GM10266 (cell line): ENCODE data around the gene HACD3.

ENCODE experiments used
- DNase-seq: peaks from one replicate; pipeline ENCODE4 v3.0.0; 2012; ENCODE audit errors: extremely low spot score
- TF ChIP-seq, protein P1 (sequence below): IDR thresholded peaks from 2 replicates; pipeline ENCODE4 v1.5.1; 2012; ENCODE audit warnings: mild to moderate bottlenecking, low read depth; ENCODE audit not compliant: control insufficient read depth, insufficient read depth; ENCODE audit errors: missing control alignments

The HACD3 gene

DNA sequence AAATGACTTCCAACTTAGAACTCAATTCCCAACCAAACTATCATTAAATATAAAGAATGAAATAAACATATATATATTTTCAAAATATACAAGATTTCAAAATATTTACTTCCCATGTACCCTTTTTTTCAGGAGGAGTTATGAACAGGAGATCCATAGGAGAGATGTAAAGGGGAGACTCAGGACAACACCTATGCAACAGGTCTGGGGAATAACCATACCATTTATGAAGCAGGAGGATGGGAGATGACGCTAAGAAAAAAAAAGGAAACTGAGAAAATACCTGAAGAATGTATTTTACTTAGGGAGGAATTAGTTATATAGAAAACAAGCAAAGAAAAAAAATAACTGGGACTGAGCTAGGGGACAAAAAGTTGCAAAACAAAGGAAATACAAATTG, 56.8 kb downstream of the HACD3 start:
- TF ChIP-seq, protein P1, sequence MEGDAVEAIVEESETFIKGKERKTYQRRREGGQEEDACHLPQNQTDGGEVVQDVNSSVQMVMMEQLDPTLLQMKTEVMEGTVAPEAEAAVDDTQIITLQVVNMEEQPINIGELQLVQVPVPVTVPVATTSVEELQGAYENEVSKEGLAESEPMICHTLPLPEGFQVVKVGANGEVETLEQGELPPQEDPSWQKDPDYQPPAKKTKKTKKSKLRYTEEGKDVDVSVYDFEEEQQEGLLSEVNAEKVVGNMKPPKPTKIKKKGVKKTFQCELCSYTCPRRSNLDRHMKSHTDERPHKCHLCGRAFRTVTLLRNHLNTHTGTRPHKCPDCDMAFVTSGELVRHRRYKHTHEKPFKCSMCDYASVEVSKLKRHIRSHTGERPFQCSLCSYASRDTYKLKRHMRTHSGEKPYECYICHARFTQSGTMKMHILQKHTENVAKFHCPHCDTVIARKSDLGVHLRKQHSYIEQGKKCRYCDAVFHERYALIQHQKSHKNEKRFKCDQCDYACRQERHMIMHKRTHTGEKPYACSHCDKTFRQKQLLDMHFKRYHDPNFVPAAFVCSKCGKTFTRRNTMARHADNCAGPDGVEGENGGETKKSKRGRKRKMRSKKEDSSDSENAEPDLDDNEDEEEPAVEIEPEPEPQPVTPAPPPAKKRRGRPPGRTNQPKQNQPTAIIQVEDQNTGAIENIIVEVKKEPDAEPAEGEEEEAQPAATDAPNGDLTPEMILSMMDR: no peak
- no peak for DNase-seq

DNA sequence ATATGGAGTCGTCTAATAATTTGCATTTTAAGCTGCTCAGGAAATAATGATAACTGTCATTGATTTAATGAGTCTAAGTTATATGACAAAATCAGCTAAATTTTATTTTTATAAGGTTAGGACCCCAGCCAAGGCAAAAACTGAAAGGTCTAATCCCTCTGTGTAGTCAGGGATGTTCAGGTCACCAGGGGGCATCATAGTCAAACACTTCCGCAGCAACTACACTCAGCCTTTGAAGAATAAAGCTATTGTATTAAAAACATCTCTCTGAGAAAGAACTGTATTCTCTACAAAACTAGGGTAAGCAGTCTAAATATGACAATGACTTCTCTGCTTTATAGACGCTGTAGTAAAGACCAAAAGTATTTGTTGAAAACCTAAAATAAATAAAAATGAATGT, 65.7 kb downstream of the HACD3 start:
- TF ChIP-seq, protein P1: peak; percentile 44
- DNase-seq: no peak

DNA sequence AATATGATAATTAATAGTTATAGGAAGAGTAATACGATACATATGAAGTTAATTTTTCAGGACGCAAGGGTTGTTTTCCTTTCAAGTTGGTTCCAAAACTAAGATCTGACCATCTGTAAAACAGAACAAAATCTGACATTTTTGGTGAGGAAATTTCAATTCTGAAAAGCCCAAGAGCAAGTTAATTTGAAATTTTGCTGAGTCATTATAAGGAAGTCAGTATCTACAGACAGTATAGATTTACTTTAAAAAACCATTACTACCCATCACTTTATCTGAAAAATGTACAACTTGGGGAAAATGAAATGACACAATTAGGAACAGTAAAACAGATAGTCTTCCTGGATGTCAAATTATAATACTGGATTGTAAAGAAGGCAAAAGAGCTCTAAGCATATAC, 68.2 kb downstream of the HACD3 start:
- no peak for DNase-seq
- TF ChIP-seq, protein P1: no peak

DNA sequence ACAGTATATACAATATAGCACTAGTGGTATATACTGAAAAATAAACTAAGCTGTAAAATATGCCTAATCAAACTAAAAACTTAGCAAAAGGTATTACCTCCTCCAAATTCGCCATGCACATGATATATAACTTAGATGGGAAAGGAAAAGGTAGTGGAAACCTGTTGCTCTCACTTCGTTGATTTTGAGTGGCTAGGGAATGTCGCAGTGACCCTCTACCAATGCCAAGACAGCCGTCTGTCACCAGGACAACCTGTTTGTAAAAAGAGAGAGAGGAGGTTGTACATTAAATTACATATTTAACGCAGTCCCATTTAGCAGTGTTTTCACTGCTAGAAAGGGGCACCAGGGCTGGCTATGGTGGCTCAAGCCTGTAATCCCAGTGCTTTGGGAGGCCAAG, 69.4 kb downstream of the HACD3 start:
- TF ChIP-seq, protein P1: no peak
- no peak for DNase-seq

DNA sequence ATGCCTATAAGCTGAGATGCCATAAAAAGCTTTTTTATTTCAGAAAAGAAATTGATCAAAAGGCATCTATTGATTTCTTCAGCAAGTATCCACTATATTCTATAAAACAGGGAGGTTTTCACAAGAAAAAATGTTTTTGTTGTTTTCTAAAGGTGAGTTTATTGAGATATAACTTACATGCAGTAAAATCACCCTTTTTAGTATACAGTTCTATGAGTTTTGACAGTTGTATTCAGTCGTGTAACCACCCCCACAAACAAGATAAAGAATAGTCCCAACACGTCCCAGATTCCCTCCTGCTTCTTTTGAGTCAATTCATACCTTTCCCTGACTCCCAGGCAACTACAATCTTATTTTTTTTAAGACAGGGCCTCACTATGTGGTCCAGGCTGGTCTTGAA, 72.9 kb downstream of the HACD3 start:
- TF ChIP-seq, protein P1: no peak
- DNase-seq: no peak

DNA sequence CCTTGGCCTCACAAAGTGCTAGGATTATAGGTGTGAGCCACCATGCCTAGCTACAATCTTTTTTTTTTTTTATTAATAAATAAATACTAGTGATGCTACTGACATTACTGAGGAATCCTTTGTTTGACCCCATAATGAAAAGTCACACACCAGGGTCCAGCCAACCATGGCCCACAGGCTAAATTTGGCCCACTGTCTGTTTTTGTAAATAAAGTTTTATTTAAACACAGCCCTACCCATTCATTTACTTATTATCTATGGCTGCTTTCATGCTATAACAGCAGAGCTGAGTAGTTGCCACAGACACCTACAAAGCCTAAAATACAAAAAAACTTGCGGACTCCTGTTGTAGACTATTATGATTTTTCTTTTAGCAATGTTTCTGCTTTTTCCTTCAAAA, 73.3 kb downstream of the HACD3 start:
- TF ChIP-seq, protein P1: no peak
- no peak for DNase-seq

DNA sequence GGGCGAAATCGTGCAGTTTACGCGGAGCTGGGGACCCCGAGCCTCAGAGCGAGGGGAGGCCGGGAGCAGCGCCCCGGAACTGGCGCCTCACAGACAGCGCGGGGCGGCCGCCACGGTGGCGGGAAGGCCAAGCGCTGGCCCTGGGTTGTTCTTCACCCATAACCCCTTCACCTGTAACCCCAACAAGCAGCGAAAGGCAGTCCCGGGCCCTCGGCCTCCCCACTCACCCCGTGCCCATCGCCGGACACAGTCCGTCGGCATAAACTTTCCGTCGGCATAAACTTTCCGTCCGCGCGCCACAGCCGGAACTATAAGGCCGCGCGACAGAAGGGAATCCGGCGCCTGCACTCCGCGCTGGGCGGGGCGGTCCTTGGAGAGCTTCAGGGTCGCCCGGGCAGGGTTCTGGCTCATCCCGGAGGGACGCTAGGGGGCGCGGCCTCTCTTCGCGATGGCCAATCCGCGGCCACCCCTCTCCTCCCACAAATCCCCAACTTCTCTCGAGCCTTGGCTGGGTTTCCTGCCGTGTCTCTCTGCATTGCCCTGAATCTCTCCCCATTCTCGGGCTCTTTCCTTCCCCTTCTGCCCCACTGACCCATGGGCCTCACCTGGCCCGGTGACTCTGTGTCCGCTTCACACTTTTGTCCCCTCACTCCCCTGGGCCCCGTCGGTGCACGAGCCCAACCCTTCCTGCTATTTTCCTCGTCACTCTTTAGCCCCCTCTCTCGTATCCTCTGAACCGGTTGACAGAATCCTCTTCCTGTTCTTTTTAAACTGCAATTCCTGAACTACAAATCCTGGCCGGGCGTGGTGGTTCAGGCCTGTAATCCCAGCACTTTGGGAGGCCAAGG, 80.8 kb downstream of the HACD3 start, which contains the start of gene INTS14:
Gene INTS14 (minus strand): TSS at position 261 of the 848 bp plus-strand sequence. CDS start 3,751 bp downstream, outside the sequence.
- peak; percentile 95 for DNase-seq
- TF ChIP-seq, protein P1: peak; percentile 79
